Measurements from ENCODE around the gene ZNF516. TPM values are rescaled to one million over a fixed set of nuclear protein-coding genes. Genes with fewer than 3 reads are reported as not detected.

The ZNF516 gene
- total RNA-seq, 1 experiment from 2014 or later: 1.7 TPM

GRCh38 chr18:76518860-76519538 is 24.0 kb upstream of the ZNF516 start:
- DNase-seq: no peak
- no peak overlapping the region for H3K4me3 ChIP-seq
- H3K36me3 ChIP-seq: no peaks in the 10 kb centered on the region
- H3K9me3 ChIP-seq: no peaks in the 10 kb centered on the region
- H3K27me3 ChIP-seq: peaks cover 6% of the 10 kb centered on the region; the same call in 1 of the 2 replicates

GRCh38 chr18:76518123-76518859 is 23.2 kb upstream of the ZNF516 start:
- Histone ChIP-seq H3K9me3 (no peaks in the 10 kb centered on the region), H3K36me3 (no peaks in the 10 kb centered on the region), H3K27me3 (peaks cover 6% of the 10 kb centered on the region; the same call in 1 of the 2 replicates), H3K4me3 (no peak overlapping the region)
- no peak for DNase-seq

GRCh38 chr18:76515576-76515975 is 20.5 kb upstream of the ZNF516 start:
- DNase-seq: no peak
- Histone ChIP-seq H3K4me3 (no peak overlapping the region), H3K36me3 (no peaks in the 10 kb centered on the region), H3K27me3 (peaks cover 6% of the 10 kb centered on the region; the same call in 1 of the 2 replicates), H3K9me3 (no peaks in the 10 kb centered on the region)

- Histone ChIP-seq H3K36me3 (no peaks in the 10 kb centered on the region), H3K4me3 (no peak overlapping the region), H3K27me3 (peaks cover 6% of the 10 kb centered on the region; the same call in 1 of the 2 replicates), H3K9me3 (no peaks in the 10 kb centered on the region)
- no peak for DNase-seq
These were observed 19.5 kb upstream of the ZNF516 start for GRCh38 chr18:76514573-76514972.

- Histone ChIP-seq H3K36me3 (no peaks in the 10 kb centered on the region), H3K9me3 (no peaks in the 10 kb centered on the region), H3K4me3 (no peak overlapping the region), H3K27me3 (no peaks in the 10 kb centered on the region)
- no peak for DNase-seq
These were observed 12.9 kb upstream of the ZNF516 start for GRCh38 chr18:76507830-76508385.

GRCh38 chr18:76506974-76507764 is 12.1 kb upstream of the ZNF516 start:
- no peak overlapping the region for H3K4me3 ChIP-seq
- no peak for DNase-seq
- H3K36me3 ChIP-seq: no peaks in the 10 kb centered on the region

GRCh38 chr18:76506395-76506794 is 11.4 kb upstream of the ZNF516 start:
- no peaks in the 10 kb centered on the region for H3K9me3 ChIP-seq
- no peak overlapping the region for H3K4me3 ChIP-seq
- DNase-seq: no peak
- no peaks in the 10 kb centered on the region for H3K36me3 ChIP-seq
- H3K27me3 ChIP-seq: no peaks in the 10 kb centered on the region

More at GRCh38 chr18:76506974-76507764, 12.1 kb upstream of the ZNF516 start:
- Histone ChIP-seq H3K27me3 (no peaks in the 10 kb centered on the region), H3K9me3 (no peaks in the 10 kb centered on the region)

- H3K4me3 ChIP-seq: no peak overlapping the region
- no peaks in the 10 kb centered on the region for H3K27me3 ChIP-seq
- no peak for DNase-seq
- H3K36me3 ChIP-seq: no peaks in the 10 kb centered on the region
- H3K9me3 ChIP-seq: no peaks in the 10 kb centered on the region
These were observed 10.6 kb upstream of the ZNF516 start for GRCh38 chr18:76505614-76506013.

GRCh38 chr18:76504749-76505148 is 9.7 kb upstream of the ZNF516 start:
- no peak for DNase-seq
- Histone ChIP-seq H3K36me3 (no peaks in the 10 kb centered on the region), H3K27me3 (no peaks in the 10 kb centered on the region), H3K9me3 (no peaks in the 10 kb centered on the region), H3K4me3 (no peak overlapping the region)

- Histone ChIP-seq H3K9me3 (no peaks in the 10 kb centered on the region), H3K27me3 (no peaks in the 10 kb centered on the region), H3K4me3 (no peak overlapping the region), H3K36me3 (no peaks in the 10 kb centered on the region)
- no peak for DNase-seq
These were observed 8.8 kb upstream of the ZNF516 start for GRCh38 chr18:76503649-76504386.

GRCh38 chr18:76502551-76502950 is 7.5 kb upstream of the ZNF516 start:
- Histone ChIP-seq H3K9me3 (no peaks in the 10 kb centered on the region), H3K27me3 (no peaks in the 10 kb centered on the region), H3K36me3 (no peaks in the 10 kb centered on the region), H3K4me3 (no peak overlapping the region)
- no peak for DNase-seq

- H3K27me3 ChIP-seq: peaks cover 5% of the 10 kb centered on the region
- no peak overlapping the region for H3K4me3 ChIP-seq
- DNase-seq: no peak
- no peaks in the 10 kb centered on the region for H3K36me3 ChIP-seq
- H3K9me3 ChIP-seq: no peaks in the 10 kb centered on the region
These were observed 4.7 kb upstream of the ZNF516 start for GRCh38 chr18:76499637-76500340.

- H3K27me3 ChIP-seq: peaks cover 9% of the 10 kb centered on the region
- no peak overlapping the region for H3K4me3 ChIP-seq
- no peaks in the 10 kb centered on the region for H3K36me3 ChIP-seq
- H3K9me3 ChIP-seq: no peaks in the 10 kb centered on the region
- no peak for DNase-seq
These were observed 4.0 kb upstream of the ZNF516 start for GRCh38 chr18:76499021-76499420.

- DNase-seq: no peak
- Histone ChIP-seq H3K27me3 (peaks cover 17% of the 10 kb centered on the region), H3K9me3 (no peaks in the 10 kb centered on the region), H3K4me3 (no peak overlapping the region), H3K36me3 (no peaks in the 10 kb centered on the region)
These were observed 3.0 kb upstream of the ZNF516 start for GRCh38 chr18:76498064-76498463.

- Histone ChIP-seq H3K4me3 (no peak overlapping the region), H3K27me3 (peaks cover 17% of the 10 kb centered on the region), H3K9me3 (no peaks in the 10 kb centered on the region), H3K36me3 (no peaks in the 10 kb centered on the region)
- DNase-seq: no peak
These were observed 2.0 kb upstream of the ZNF516 start for GRCh38 chr18:76497021-76497420.
